Hepatocyte (in vitro differentiated cells): Measurements from ENCODE around the gene TXN. TPM values are rescaled to one million over a fixed set of nuclear protein-coding genes. Genes with fewer than 3 reads are reported as not detected.

Experiments used
- DNase-seq: peaks from one replicate; pipeline ENCODE4 v3.0.0-alpha.2; 2016; ENCODE audit warnings: low spot score
- H2AFZ ChIP-seq: fragments of 200-600 bp; sonication (generic); 2 replicates; pipeline ENCODE4 v1.6.0; 2016; ENCODE audit warnings: antibody characterized with exemption, mild to moderate bottlenecking
- H3K27ac ChIP-seq: fragments of 200-600 bp; sonication (generic); 2 replicates; pipeline ENCODE4 v1.5.1; 2016; ENCODE audit warnings: mild to moderate bottlenecking
- H3K27me3 ChIP-seq: fragments of 200-600 bp; sonication (generic); 2 replicates; pipeline ENCODE4 v1.6.1; 2016
- H3K36me3 ChIP-seq: fragments of 200-600 bp; sonication (generic); replicated peaks from 2 replicates; pipeline ENCODE4 v1.5.1; 2016; ENCODE audit warnings: low read depth; ENCODE audit not compliant: insufficient read depth
- H3K4me1 ChIP-seq: fragments of 200-600 bp; sonication (generic); 2 replicates; pipeline ENCODE4 v1.5.1; 2016; ENCODE audit warnings: mild to moderate bottlenecking, moderate library complexity; ENCODE audit not compliant: insufficient read depth
- H3K4me2 ChIP-seq: fragments of 200-600 bp; sonication (generic); 2 replicates; pipeline ENCODE4 v1.6.0; 2016
- H3K4me3 ChIP-seq: fragments of 200-600 bp; sonication (generic); 2 replicates; pipeline ENCODE4 v1.5.1; 2016; ENCODE audit warnings: mild to moderate bottlenecking
- H3K79me2 ChIP-seq: fragments of 200-600 bp; sonication (generic); 2 replicates; pipeline ENCODE4 v1.6.0; 2017; ENCODE audit warnings: mild to moderate bottlenecking
- H3K9me2 ChIP-seq: fragments of 200-600 bp; sonication (generic); replicated peaks from 2 replicates; pipeline ENCODE4 v1.6.0; 2017; ENCODE audit warnings: mild to moderate bottlenecking; ENCODE audit not compliant: insufficient read depth
- H3K9me3 ChIP-seq: fragments of 200-600 bp; sonication (generic); 2 replicates; pipeline ENCODE4 v1.5.1; 2016; ENCODE audit warnings: low read depth, mild to moderate bottlenecking
- H4K20me1 ChIP-seq: fragments of 200-600 bp; sonication (generic); 2 replicates; pipeline ENCODE4 v1.6.0; 2016; ENCODE audit warnings: mild to moderate bottlenecking; ENCODE audit not compliant: insufficient read depth, poor library complexity, severe bottlenecking
- EZH2 ChIP-seq: fragments of 200-600 bp; sonication (generic); IDR thresholded peaks from 2 replicates; pipeline ENCODE4 v1.6.1; 2016; ENCODE audit warnings: antibody characterized with exemption, mild to moderate bottlenecking, borderline replicate concordance
- EZH2phosphoT487 ChIP-seq: fragments of 200-600 bp; sonication (generic); IDR thresholded peaks from one replicate; pipeline ENCODE4 v1.6.1; 2018; ENCODE audit warnings: antibody characterized with exemption, mild to moderate bottlenecking, low read depth, moderate library complexity; ENCODE audit not compliant: unreplicated experiment, severe bottlenecking
- WGBS: methylation state at CpG from one replicate; pipeline ENCODE4 v1.1.6; 2016; ENCODE audit warnings: low lambda C conversion rate; ENCODE audit errors: missing lambda C conversion rate; 5-methylcytosine and 5-hydroxymethylcytosine counted together
- polyA plus RNA-seq: library from polyadenylated mRNA; unstranded; fragments of >200 nt; fragmentation: Nextera tagmentation; extraction: Ambion mirVana; gene quantifications from 2 replicates; pipeline ENCODE4 v1.2.1, GENCODE V29; 2016
- total RNA-seq: library from RNA; depleted of rRNA; stranded (reverse); fragments of >200 nt; gene quantifications from 2 replicates; pipeline ENCODE4 v1.2.3, GENCODE V29; 2014
- TF ChIP-seq, protein P1 (sequence below): fragments of 200-600 bp; sonication (generic); IDR thresholded peaks from 2 replicates; pipeline ENCODE4 v1.5.1; 2016; ENCODE audit warnings: antibody characterized with exemption, mild to moderate bottlenecking; ENCODE audit not compliant: poor library complexity

TXN gene
- total and polyA plus RNA-seq, 2 experiments from 2014 or later: 195 to 416 TPM

DNA sequence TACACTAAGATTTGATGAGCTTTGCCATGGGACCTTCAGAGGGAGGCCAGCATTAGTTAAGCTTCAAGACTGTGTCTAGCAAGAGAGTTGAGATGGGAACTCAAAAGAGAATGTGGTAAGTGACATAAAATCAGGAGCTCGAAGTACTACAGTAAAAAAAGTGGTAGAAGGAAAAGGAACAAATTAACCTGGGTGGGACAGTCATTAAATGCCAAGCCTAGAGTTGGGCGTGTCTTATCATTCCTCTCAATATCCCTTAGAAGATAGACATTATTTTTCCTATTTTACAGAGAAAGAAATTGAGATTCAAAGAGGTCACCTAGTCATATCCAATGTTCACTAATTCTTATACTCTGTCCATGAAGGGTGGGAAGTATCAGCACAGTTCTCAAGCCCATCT is 3.3 kb upstream of the TXN start:
- H3K27me3 ChIP-seq: no peaks in the 10 kb centered on the region
- TF ChIP-seq, protein P1, sequence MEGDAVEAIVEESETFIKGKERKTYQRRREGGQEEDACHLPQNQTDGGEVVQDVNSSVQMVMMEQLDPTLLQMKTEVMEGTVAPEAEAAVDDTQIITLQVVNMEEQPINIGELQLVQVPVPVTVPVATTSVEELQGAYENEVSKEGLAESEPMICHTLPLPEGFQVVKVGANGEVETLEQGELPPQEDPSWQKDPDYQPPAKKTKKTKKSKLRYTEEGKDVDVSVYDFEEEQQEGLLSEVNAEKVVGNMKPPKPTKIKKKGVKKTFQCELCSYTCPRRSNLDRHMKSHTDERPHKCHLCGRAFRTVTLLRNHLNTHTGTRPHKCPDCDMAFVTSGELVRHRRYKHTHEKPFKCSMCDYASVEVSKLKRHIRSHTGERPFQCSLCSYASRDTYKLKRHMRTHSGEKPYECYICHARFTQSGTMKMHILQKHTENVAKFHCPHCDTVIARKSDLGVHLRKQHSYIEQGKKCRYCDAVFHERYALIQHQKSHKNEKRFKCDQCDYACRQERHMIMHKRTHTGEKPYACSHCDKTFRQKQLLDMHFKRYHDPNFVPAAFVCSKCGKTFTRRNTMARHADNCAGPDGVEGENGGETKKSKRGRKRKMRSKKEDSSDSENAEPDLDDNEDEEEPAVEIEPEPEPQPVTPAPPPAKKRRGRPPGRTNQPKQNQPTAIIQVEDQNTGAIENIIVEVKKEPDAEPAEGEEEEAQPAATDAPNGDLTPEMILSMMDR: no peak
- TF ChIP-seq EZH2 (no peak), EZH2phosphoT487 (no peak)
- no peak overlapping the region for H3K4me2 ChIP-seq
- no peaks in the 10 kb centered on the region for H3K36me3 ChIP-seq
- no peak for DNase-seq
- H3K9me3 ChIP-seq: no peaks in the 10 kb centered on the region
- 90% methylated on average over 2 of the region's 2 CpGs for WGBS
- peaks cover 13% of the 10 kb centered on the region for H3K4me1 ChIP-seq
- no peaks in the 10 kb centered on the region for H3K9me2 ChIP-seq
- H3K79me2 ChIP-seq: peaks cover 18% of the 10 kb centered on the region
- H3K4me3 ChIP-seq: no peak overlapping the region
- no peak overlapping the region for H3K27ac ChIP-seq
- H2AFZ ChIP-seq: no peak overlapping the region
- H4K20me1 ChIP-seq: peaks cover 5% of the 10 kb centered on the region

DNA sequence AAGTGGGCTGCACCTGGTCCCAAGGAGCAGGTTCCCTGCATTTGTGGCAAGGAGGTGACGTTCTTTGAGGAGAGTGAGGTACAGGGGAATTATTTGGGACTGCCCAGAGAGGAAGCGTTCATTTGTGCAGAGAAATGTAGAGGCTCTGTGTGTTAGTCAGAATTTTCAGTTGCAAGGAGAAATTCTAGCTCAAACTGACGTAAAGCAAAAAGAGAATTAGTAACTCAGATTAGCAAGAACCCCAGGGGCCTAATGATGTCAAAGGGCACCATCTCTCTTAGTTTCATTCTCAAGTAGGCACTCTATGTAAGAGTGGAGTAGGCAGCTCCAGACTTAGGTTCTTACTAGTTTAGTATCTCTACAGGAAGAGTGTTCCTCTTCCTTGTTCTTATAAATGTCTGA is 2.4 kb upstream of the TXN start:
- Histone ChIP-seq H3K36me3 (no peaks in the 10 kb centered on the region), H3K27ac (no peak overlapping the region)

DNA sequence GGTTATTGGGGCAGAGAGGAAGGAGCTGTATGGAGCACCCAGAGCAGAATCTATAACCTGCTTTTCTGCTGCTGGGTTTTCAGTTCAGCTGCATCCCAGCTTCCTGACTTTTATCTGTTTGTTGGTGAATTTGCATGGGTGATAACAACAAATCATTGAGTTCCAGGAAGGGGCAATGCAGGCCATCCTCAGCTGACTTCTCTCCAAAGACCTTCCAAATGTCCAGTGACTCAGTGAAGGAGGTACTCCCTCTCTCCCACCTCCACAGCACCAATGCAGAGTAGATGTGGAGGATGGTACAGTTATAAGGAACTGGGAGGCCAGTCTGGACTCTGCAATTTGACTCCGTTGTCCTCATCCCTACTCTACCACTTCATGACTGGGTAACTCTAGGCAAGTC is 1.6 kb upstream of the TXN start:
- H3K9me3 ChIP-seq: no peaks in the 10 kb centered on the region
- peak overlapping the region; percentile 97 for H3K27ac ChIP-seq
- no peaks in the 10 kb centered on the region for H3K27me3 ChIP-seq
- H3K4me3 ChIP-seq: no peak overlapping the region
- peaks cover 19% of the 10 kb centered on the region for H4K20me1 ChIP-seq
- peaks cover 34% of the 10 kb centered on the region for H3K79me2 ChIP-seq
- no peaks in the 10 kb centered on the region for H3K36me3 ChIP-seq
- no peak for DNase-seq
- H3K4me2 ChIP-seq: peak overlapping the region; percentile 88
- WGBS: 88% methylated on average over 1 of the region's 1 CpG
- H3K9me2 ChIP-seq: no peaks in the 10 kb centered on the region
- peak overlapping the region; percentile 33 for H2AFZ ChIP-seq
- no peak for TF ChIP-seq EZH2
- TF ChIP-seq, protein P1: no peak
- TF ChIP-seq EZH2phosphoT487: no peak
- H3K4me1 ChIP-seq: peaks cover 13% of the 10 kb centered on the region

More for the DNA sequence above, 2.4 kb upstream of the TXN start:
- Histone ChIP-seq H3K9me3 (no peaks in the 10 kb centered on the region), H3K4me1 (peaks cover 13% of the 10 kb centered on the region), H3K4me2 (no peak overlapping the region), H3K79me2 (peaks cover 27% of the 10 kb centered on the region), H4K20me1 (peaks cover 14% of the 10 kb centered on the region), H2AFZ (no peak overlapping the region), H3K27me3 (no peaks in the 10 kb centered on the region), H3K4me3 (no peak overlapping the region), H3K9me2 (no peaks in the 10 kb centered on the region)
- TF ChIP-seq EZH2phosphoT487 (no peak), EZH2 (no peak)
- TF ChIP-seq, protein P1: no peak
- 90% methylated on average over 3 of the region's 3 CpGs for WGBS
- DNase-seq: no peak
